Astrocyte (in vitro differentiated cells and primary cell): ENCODE measurements around the gene ATP1A3. TPM values are rescaled to one million over a fixed set of nuclear protein-coding genes. Genes with fewer than 3 reads are reported as not detected.
A peak's percentile ranks its signal among the peaks of the same experiment; 100 is the strongest.

Experiments
- DNase-seq: peaks from one replicate; pipeline ENCODE4 v3.0.0-alpha.2; 2010; ENCODE audit warnings: low read depth
- FAIRE-seq: peaks from 2 replicates; lab custom pipeline; 2011; peaks lifted over from hg19 to GRCh38; lab: Jason Lieb, UNC
- H2AFZ ChIP-seq: 2 replicates; pipeline ENCODE4 v1.6.0; 2012; ENCODE audit warnings: low read depth, low read length, inconsistent platforms
- H3K27ac ChIP-seq: 2 replicates; pipeline ENCODE4 v1.5.1; 2011; ENCODE audit warnings: low read depth, low read length, inconsistent platforms
- H3K27me3 ChIP-seq: 2 replicates; pipeline ENCODE4 v1.6.0; 2011; ENCODE audit warnings: low read length, inconsistent platforms; ENCODE audit not compliant: insufficient read depth
- H3K36me3 ChIP-seq: 2 replicates; pipeline ENCODE4 v1.5.1; 2011; ENCODE audit warnings: low read length, inconsistent platforms; ENCODE audit not compliant: insufficient read depth
- H3K4me1 ChIP-seq: 2 replicates; pipeline ENCODE4 v1.5.1; 2011; ENCODE audit warnings: low read length, inconsistent platforms; ENCODE audit not compliant: insufficient read depth
- H3K4me2 ChIP-seq: 2 replicates; pipeline ENCODE4 v1.6.0; 2012; ENCODE audit warnings: low read length, inconsistent platforms
- H3K4me3 ChIP-seq: 2 replicates; pipeline ENCODE4 v1.5.1; 2011; ENCODE audit warnings: low read depth, mild to moderate bottlenecking, low read length, inconsistent platforms; ENCODE audit not compliant: insufficient read depth
- H3K79me2 ChIP-seq: 2 replicates; pipeline ENCODE4 v1.6.0; 2012; ENCODE audit warnings: mild to moderate bottlenecking, low read length, inconsistent platforms; ENCODE audit not compliant: insufficient read depth
- H3K9ac ChIP-seq: 2 replicates; pipeline ENCODE4 v1.6.0; 2012; ENCODE audit warnings: mild to moderate bottlenecking, low read length, inconsistent platforms
- H3K9me3 ChIP-seq: 2 replicates; pipeline ENCODE4 v1.5.1; 2012; ENCODE audit warnings: low read depth, mild to moderate bottlenecking, low read length, inconsistent platforms; ENCODE audit not compliant: insufficient read depth
- H4K20me1 ChIP-seq: 2 replicates; pipeline ENCODE4 v1.6.0; 2012; ENCODE audit warnings: low read length, inconsistent platforms; ENCODE audit not compliant: insufficient read depth
- H3K27ac Mint-ChIP-seq: one replicate; pipeline ENCODE4 v1.8.0; 2021; ENCODE audit warnings: mild to moderate bottlenecking, mixed read lengths; ENCODE audit not compliant: unreplicated experiment
- H3K27me3 Mint-ChIP-seq: one replicate; pipeline ENCODE4 v1.8.0; 2021; ENCODE audit warnings: low read depth, mixed read lengths; ENCODE audit not compliant: unreplicated experiment
- H3K36me3 Mint-ChIP-seq: one replicate; pipeline ENCODE4 v1.8.0; 2021; ENCODE audit warnings: low read depth, mixed read lengths; ENCODE audit not compliant: unreplicated experiment
- H3K4me1 Mint-ChIP-seq: one replicate; pipeline ENCODE4 v1.8.0; 2021; ENCODE audit warnings: low read depth, mixed read lengths; ENCODE audit not compliant: unreplicated experiment
- H3K4me3 Mint-ChIP-seq: one replicate; pipeline ENCODE4 v1.8.0; 2021; ENCODE audit warnings: mild to moderate bottlenecking, moderate library complexity, mixed read lengths; ENCODE audit not compliant: unreplicated experiment
- H3K9me3 Mint-ChIP-seq: one replicate; pipeline ENCODE4 v1.8.0; 2021; ENCODE audit warnings: mild to moderate bottlenecking, mixed read lengths; ENCODE audit not compliant: unreplicated experiment
- EZH2 ChIP-seq: IDR thresholded peaks from 2 replicates; pipeline ENCODE4 v1.6.1; 2012; ENCODE audit warnings: mild to moderate bottlenecking, low read length, inconsistent platforms; ENCODE audit not compliant: insufficient read depth
- total RNA-seq: library from RNA; stranded (reverse); gene quantifications from 2 replicates; pipeline ENCODE4 v1.2.1, GENCODE V29; 2021
- TF ChIP-seq, protein P1 (sequence below): IDR thresholded peaks from 2 replicates; pipeline ENCODE4 v1.5.1; 2011; ENCODE audit warnings: low read depth, mild to moderate bottlenecking, inconsistent platforms, low read length, moderate library complexity; ENCODE audit not compliant: insufficient read depth

The ATP1A3 gene
- total RNA-seq, 1 donor from 2014 or later, result 3.4 TPM

DNA sequence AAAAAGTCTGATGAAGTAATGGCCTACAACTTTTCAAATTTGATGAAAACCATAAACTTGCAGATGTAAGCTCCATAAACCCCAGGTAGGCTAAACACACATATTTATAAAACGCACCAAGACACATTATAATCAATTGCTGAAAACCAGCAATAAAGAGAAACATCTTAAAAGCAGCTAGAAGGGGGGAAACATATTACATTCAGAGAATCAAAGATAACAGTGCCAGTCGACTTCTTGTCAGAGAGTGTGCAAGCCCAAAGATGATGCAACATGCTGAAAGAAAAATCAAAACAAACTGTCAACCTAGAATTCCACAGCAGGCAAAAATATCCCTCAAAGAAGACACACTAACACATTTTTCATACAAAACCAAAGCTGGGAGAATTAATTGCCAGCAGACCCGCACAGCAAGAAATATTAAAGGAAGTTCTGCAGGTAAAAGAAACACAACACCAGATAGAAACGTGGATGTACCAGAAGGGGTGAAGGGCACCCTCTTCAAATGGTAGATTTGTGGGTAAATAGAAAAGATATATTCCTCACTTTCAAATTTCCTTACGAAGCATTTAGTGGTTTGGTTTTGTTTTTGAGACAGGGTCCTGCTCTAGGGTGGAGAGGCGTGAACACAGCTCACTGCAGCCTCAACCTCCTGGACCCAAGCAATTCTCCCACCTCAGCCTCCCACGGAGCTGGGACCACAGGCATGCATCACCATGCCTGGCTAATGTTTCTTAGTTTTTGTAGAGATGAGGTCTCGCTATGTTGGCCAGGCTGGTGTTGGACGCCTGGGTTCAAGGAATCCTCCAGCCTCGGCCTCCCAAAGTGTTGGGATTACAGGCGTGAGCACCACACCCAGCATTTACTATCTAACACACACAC is 16.5 kb upstream of the ATP1A3 start:
- Histone ChIP-seq H2AFZ (no peak overlapping the region), H3K4me1 (no peaks in the 10 kb centered on the region), H3K79me2 (no peaks in the 10 kb centered on the region), H3K9ac (no peak overlapping the region), H3K9me3 (no peaks in the 10 kb centered on the region), H3K4me3 (no peak overlapping the region), H4K20me1 (no peaks in the 10 kb centered on the region), H3K27ac (no peak overlapping the region), H3K36me3 (no peaks in the 10 kb centered on the region), H3K4me2 (no peak overlapping the region), H3K27me3 (no peaks in the 10 kb centered on the region)
- no peaks in the 10 kb centered on the region for H3K9me3 Mint-ChIP-seq
- TF ChIP-seq, protein P1, sequence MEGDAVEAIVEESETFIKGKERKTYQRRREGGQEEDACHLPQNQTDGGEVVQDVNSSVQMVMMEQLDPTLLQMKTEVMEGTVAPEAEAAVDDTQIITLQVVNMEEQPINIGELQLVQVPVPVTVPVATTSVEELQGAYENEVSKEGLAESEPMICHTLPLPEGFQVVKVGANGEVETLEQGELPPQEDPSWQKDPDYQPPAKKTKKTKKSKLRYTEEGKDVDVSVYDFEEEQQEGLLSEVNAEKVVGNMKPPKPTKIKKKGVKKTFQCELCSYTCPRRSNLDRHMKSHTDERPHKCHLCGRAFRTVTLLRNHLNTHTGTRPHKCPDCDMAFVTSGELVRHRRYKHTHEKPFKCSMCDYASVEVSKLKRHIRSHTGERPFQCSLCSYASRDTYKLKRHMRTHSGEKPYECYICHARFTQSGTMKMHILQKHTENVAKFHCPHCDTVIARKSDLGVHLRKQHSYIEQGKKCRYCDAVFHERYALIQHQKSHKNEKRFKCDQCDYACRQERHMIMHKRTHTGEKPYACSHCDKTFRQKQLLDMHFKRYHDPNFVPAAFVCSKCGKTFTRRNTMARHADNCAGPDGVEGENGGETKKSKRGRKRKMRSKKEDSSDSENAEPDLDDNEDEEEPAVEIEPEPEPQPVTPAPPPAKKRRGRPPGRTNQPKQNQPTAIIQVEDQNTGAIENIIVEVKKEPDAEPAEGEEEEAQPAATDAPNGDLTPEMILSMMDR, result no peak
- no peak for TF ChIP-seq EZH2
- peaks cover 6% of the 10 kb centered on the region for H3K36me3 Mint-ChIP-seq
- no peak for DNase-seq
- H3K4me3 Mint-ChIP-seq, result peak overlapping the region; percentile 70
- peaks cover 11% of the 10 kb centered on the region for H3K4me1 Mint-ChIP-seq
- H3K27ac Mint-ChIP-seq, result peak overlapping the region; percentile 97
- peaks cover 4% of the 10 kb centered on the region for H3K27me3 Mint-ChIP-seq
- FAIRE-seq, result peak; percentile 5

DNA sequence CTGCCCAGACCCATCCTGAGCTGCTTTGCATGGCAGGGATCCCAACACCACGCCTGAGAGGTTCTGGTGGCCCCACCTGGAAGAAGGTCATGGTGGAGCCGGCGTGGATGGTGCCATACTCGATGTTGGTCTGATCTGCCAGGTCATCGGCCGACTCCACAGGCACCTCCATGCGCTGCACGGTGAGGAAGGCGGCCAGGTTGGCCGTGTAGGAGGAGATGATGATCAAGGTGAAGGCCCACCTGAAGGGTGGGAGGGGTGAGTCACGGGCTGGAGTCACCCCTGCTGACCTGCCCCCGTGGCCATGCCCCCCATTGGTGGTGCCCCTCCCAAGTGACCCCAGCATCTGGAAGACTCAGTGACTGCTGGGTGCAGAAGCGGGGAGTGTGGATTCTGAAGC is 12.5 kb upstream of the ATP1A3 start:
- Histone ChIP-seq H3K27ac (no peak overlapping the region), H4K20me1 (no peaks in the 10 kb centered on the region), H3K4me1 (no peaks in the 10 kb centered on the region), H3K4me2 (no peak overlapping the region), H3K27me3 (peaks cover 4% of the 10 kb centered on the region), H3K79me2 (no peaks in the 10 kb centered on the region), H3K9ac (no peak overlapping the region), H3K4me3 (no peak overlapping the region), H2AFZ (no peak overlapping the region), H3K9me3 (no peaks in the 10 kb centered on the region), H3K36me3 (no peaks in the 10 kb centered on the region)
- H3K27me3 Mint-ChIP-seq, result peaks cover 26% of the 10 kb centered on the region
- H3K4me3 Mint-ChIP-seq, result no peak overlapping the region
- FAIRE-seq (no peak), DNase-seq (no peak)
- no peak for TF ChIP-seq EZH2
- TF ChIP-seq, protein P1, result no peak
- no peak overlapping the region for H3K27ac Mint-ChIP-seq
- H3K4me1 Mint-ChIP-seq, result peaks cover 13% of the 10 kb centered on the region
- H3K9me3 Mint-ChIP-seq, result peaks cover 4% of the 10 kb centered on the region
- H3K36me3 Mint-ChIP-seq, result peaks cover 9% of the 10 kb centered on the region

DNA sequence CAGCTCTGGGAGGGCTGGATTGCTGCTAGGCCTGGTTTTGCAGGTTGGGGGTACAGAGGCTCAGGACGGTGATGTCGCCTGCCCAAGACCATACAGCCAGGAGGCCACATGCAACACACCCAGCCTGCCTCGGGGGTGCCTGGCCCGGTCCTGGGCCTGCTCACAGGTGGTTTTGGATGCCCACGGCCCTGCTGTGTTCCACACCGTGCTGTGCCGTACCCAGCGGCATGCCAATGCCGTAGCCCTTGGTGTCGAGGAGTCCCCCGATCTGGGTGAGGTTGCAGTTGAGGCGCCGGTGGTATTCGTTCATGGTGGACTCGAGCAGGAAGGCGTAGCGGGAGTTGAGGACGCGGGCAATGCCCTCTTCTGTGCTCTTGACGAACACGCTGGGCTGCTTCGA is 11.5 kb upstream of the ATP1A3 start:
- FAIRE-seq (no peak), DNase-seq (no peak)
- no peak for TF ChIP-seq EZH2
- TF ChIP-seq, protein P1, result no peak
- H3K4me3 Mint-ChIP-seq, result no peak overlapping the region
- no peaks in the 10 kb centered on the region for H3K4me1 ChIP-seq
- peaks cover 37% of the 10 kb centered on the region for H3K27me3 Mint-ChIP-seq
- H3K9me3 ChIP-seq, result no peaks in the 10 kb centered on the region
- no peaks in the 10 kb centered on the region for H3K36me3 ChIP-seq
- H3K36me3 Mint-ChIP-seq, result peaks cover 15% of the 10 kb centered on the region
- no peaks in the 10 kb centered on the region for H4K20me1 ChIP-seq
- no peak overlapping the region for H3K27ac Mint-ChIP-seq
- no peaks in the 10 kb centered on the region for H3K79me2 ChIP-seq
- peaks cover 10% of the 10 kb centered on the region for H3K9me3 Mint-ChIP-seq
- H3K27ac ChIP-seq, result no peak overlapping the region
- H3K4me3 ChIP-seq, result no peak overlapping the region
- H2AFZ ChIP-seq, result no peak overlapping the region
- no peak overlapping the region for H3K4me2 ChIP-seq
- no peak overlapping the region for H3K9ac ChIP-seq
- H3K4me1 Mint-ChIP-seq, result peaks cover 8% of the 10 kb centered on the region
- H3K27me3 ChIP-seq, result peaks cover 10% of the 10 kb centered on the region
